ENCODE data around the gene PEX5L. TPM values are rescaled to one million over a fixed set of nuclear protein-coding genes. Genes with fewer than 3 reads are reported as not detected.

The PEX5L gene
- total and polyA plus RNA-seq, 10 of the 15 experiments (the other 5 are each of a cell fraction or from before 2014, with no cell fraction given) = 0.11 to 17.0 (median 0.50) TPM

DNA sequence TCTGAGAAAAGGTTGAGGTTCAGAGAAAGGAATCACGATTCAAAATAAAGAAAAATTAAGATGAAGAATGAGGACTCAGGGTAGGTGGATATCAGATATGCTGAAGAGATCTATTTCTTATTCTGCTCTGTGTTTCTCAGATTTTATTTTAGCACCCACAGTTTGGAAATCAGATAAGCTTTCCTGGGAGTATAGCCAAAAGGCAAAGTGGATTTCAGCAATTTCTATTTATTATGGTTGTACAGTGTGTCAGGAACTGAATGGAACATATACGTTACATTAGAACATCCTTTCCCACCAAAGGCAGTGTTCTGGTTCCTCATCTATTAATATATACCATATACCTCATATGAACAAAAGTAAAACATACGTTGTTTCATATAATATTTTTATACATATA, 18.9 kb downstream of the PEX5L start (continued):
- TF ChIP-seq, protein P1, sequence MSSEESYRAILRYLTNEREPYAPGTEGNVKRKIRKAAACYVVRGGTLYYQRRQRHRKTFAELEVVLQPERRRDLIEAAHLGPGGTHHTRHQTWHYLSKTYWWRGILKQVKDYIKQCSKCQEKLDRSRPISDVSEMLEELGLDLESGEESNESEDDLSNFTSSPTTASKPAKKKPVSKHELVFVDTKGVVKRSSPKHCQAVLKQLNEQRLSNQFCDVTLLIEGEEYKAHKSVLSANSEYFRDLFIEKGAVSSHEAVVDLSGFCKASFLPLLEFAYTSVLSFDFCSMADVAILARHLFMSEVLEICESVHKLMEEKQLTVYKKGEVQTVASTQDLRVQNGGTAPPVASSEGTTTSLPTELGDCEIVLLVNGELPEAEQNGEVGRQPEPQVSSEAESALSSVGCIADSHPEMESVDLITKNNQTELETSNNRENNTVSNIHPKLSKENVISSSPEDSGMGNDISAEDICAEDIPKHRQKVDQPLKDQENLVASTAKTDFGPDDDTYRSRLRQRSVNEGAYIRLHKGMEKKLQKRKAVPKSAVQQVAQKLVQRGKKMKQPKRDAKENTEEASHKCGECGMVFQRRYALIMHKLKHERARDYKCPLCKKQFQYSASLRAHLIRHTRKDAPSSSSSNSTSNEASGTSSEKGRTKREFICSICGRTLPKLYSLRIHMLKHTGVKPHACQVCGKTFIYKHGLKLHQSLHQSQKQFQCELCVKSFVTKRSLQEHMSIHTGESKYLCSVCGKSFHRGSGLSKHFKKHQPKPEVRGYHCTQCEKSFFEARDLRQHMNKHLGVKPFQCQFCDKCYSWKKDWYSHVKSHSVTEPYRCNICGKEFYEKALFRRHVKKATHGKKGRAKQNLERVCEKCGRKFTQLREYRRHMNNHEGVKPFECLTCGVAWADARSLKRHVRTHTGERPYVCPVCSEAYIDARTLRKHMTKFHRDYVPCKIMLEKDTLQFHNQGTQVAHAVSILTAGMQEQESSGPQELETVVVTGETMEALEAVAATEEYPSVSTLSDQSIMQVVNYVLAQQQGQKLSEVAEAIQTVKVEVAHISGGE (CRISPR knock-in tag; IDR thresholded peaks at IDR 0.05) = no peak
- TF ChIP-seq, protein P2, sequence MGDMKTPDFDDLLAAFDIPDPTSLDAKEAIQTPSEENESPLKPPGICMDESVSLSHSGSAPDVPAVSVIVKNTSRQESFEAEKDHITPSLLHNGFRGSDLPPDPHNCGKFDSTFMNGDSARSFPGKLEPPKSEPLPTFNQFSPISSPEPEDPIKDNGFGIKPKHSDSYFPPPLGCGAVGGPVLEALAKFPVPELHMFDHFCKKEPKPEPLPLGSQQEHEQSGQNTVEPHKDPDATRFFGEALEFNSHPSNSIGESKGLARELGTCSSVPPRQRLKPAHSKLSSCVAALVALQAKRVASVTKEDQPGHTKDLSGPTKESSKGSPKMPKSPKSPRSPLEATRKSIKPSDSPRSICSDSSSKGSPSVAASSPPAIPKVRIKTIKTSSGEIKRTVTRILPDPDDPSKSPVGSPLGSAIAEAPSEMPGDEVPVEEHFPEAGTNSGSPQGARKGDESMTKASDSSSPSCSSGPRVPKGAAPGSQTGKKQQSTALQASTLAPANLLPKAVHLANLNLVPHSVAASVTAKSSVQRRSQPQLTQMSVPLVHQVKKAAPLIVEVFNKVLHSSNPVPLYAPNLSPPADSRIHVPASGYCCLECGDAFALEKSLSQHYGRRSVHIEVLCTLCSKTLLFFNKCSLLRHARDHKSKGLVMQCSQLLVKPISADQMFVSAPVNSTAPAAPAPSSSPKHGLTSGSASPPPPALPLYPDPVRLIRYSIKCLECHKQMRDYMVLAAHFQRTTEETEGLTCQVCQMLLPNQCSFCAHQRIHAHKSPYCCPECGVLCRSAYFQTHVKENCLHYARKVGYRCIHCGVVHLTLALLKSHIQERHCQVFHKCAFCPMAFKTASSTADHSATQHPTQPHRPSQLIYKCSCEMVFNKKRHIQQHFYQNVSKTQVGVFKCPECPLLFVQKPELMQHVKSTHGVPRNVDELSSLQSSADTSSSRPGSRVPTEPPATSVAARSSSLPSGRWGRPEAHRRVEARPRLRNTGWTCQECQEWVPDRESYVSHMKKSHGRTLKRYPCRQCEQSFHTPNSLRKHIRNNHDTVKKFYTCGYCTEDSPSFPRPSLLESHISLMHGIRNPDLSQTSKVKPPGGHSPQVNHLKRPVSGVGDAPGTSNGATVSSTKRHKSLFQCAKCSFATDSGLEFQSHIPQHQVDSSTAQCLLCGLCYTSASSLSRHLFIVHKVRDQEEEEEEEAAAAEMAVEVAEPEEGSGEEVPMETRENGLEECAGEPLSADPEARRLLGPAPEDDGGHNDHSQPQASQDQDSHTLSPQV (IDR thresholded peaks at IDR 0.05) = no peak
- TF ChIP-seq, protein P3, sequence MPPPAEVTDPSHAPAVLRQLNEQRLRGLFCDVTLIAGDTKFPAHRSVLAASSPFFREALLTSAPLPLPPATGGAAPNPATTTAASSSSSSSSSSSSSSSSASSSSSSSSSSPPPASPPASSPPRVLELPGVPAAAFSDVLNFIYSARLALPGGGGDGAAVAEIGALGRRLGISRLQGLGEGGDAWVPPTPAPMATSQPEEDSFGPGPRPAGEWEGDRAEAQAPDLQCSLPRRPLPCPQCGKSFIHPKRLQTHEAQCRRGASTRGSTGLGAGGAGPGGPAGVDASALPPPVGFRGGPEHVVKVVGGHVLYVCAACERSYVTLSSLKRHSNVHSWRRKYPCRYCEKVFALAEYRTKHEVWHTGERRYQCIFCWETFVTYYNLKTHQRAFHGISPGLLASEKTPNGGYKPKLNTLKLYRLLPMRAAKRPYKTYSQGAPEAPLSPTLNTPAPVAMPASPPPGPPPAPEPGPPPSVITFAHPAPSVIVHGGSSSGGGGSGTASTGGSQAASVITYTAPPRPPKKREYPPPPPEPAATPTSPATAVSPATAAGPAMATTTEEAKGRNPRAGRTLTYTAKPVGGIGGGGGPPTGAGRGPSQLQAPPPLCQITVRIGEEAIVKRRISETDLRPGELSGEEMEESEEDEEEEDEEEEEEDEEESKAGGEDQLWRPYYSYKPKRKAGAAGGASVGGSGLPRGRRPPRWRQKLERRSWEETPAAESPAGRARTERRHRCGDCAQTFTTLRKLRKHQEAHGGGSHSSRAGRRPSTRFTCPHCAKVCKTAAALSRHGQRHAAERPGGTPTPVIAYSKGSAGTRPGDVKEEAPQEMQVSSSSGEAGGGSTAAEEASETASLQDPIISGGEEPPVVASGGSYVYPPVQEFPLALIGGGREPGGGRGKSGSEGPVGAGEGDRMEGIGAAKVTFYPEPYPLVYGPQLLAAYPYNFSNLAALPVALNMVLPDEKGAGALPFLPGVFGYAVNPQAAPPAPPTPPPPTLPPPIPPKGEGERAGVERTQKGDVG (CRISPR knock-in tag; IDR thresholded peaks at IDR 0.05) = no peak
- TF ChIP-seq MTA3 (IDR thresholded peaks at IDR 0.05; ENCODE audit: borderline replicate concordance, low read length) (no peak), NFYA (IDR thresholded peaks at IDR 0.05; ENCODE audit: borderline replicate concordance, low read depth, low read length) (no peak), E2F8 (IDR thresholded peaks at IDR 0.05; ENCODE audit: low read depth, partially characterized antibody) (no peak), HDAC2 (IDR thresholded peaks at IDR 0.05) (no peak), STAT1 (conservative IDR thresholded peaks at IDR 0.05) (no peak), JUND (IDR thresholded peaks at IDR 0.05; ENCODE audit: low read depth, low read length) (no peak), IRF4 (IDR thresholded peaks at IDR 0.05; ENCODE audit: low read depth, low read length) (no peak)
- TF ChIP-seq, protein P4, sequence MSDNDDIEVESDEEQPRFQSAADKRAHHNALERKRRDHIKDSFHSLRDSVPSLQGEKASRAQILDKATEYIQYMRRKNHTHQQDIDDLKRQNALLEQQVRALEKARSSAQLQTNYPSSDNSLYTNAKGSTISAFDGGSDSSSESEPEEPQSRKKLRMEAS (IDR thresholded peaks at IDR 0.05; ENCODE audit: low read depth, low read length) = no peak
- TF ChIP-seq, protein P5, sequence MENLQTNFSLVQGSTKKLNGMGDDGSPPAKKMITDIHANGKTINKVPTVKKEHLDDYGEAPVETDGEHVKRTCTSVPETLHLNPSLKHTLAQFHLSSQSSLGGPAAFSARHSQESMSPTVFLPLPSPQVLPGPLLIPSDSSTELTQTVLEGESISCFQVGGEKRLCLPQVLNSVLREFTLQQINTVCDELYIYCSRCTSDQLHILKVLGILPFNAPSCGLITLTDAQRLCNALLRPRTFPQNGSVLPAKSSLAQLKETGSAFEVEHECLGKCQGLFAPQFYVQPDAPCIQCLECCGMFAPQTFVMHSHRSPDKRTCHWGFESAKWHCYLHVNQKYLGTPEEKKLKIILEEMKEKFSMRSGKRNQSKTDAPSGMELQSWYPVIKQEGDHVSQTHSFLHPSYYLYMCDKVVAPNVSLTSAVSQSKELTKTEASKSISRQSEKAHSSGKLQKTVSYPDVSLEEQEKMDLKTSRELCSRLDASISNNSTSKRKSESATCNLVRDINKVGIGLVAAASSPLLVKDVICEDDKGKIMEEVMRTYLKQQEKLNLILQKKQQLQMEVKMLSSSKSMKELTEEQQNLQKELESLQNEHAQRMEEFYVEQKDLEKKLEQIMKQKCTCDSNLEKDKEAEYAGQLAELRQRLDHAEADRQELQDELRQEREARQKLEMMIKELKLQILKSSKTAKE (IDR thresholded peaks at IDR 0.05; ENCODE audit: low read depth, poor library complexity, severe bottlenecking) = no peak
